GM21360 (cell line): ENCODE data around the gene ZFP28.
A peak's percentile ranks its signal among the peaks of the same experiment; 100 is the strongest.

Source experiments
- ATAC-seq: cut with Tn5 transposase; IDR thresholded peaks from one replicate; pipeline ENCODE4 v1.9.1; 2021; ENCODE audit warnings: mild to moderate bottlenecking, moderate library complexity; ENCODE audit not compliant: unreplicated experiment

ZFP28 gene

DNA sequence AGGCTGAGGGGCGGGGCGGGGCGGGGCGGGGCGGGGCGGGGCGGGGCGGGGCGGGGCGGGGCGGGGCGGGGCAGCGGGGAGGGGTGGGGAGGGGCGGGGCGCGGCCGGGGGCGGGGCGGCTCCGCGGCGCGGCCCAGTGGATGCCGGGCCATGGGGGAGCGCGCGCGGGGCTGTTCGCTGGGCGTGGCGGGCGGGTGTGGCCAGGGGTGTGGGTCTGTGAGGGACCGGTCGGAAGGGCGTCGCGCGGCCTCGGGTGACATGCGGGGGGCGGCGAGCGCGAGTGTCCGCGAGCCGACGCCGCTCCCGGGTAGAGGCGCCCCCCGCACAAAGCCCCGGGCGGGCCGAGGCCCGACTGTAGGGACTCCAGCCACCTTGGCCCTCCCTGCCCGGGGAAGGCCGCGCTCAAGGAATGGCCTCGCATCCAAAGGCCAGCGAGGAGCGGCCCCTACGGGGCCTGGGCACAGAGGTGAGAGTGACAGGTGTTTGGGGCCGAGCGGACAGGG is at the start of gene ZFP28:
Gene ZFP28, plus strand, starts transcription at position 188 of the 503 bp plus-strand sequence. Its CDS starts 71 bp downstream, at position 259.
- ATAC-seq = peak; percentile 53

DNA sequence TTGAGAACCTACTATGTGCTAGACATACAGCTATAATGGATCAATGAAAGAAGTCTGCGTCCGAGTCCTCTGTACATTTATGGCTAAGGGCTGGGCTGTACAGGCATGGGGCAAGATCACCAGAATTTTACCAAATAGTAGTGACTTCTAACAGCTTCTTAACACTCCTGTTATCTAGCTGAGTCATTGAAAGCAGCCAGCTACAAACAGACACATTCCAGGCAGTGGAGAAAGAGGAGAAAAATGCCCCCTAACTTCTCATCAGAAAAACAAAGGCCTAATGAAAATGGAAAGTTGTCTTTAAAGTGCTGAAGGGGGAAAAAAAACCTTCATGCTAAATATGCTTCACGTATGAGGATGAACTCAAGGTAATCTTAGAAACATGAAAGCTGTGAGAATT is 47.3 kb upstream of the ZFP28 start:
- no peak for ATAC-seq

DNA sequence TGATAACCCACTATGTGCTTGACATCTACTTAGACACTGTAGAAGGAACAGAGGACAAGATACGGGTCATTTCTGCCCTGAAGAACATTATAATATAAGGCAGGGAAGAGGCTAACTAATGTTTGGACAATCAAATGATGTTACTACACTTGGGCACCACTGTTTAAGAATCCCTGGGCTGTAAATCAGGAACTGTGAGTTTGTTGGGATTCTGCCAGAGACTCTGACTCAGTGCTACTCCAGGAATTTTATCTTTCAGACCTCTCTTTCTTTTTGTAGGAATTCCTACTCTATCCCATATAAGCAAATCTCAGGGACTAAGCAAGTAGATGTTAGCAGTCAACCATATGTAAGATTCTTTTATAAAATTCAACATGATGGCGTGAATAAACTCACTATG is 34.2 kb upstream of the ZFP28 start:
- ATAC-seq = no peak

DNA sequence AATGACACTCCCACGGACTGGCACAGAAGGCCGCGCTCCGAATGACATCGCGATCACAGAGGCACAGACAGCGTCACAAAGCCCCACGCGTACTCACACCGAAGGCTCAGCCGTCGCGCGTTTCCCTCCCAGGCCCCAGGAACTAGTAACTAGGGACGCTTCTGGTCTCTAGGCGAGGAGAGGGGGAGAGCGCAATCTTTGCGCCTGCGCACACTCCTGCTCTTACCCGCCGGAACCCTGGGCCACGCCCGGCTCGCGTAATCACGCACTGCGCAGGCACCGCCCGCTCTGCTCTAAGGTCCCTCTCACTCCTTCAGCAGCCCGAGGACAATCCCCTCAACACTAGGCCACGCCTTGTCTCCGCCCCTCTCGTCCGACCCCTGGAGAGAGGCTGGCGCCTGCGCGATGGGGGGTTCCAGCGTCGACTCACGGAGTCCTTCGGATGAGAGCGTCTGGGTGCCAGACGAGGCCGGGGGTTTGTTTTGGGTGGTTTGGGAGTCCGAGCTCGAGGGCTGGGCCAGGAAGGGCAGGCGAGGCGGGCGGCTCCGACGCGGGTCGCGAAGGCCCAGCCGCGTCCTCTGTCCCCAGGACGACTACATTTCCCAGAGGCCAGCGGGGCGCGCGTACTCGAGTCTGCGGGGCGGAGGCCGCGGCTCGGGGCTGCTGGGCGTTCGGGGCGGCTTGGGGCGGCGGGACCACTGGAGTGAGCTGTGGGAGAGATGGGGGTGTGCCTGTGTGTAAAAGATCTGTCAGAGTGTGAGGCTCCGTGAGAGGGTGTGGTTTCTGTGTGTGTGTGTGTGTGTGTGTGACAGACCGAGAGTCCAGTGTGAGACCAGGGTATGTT is 31.1 kb upstream of the ZFP28 start, which contains the start of gene ZNF471:
Gene ZNF471, plus strand, starts transcription at position 410 of the 844 bp plus-strand sequence. CDS start 3,717 bp downstream, outside the sequence.
- ATAC-seq = peak; percentile 74

DNA sequence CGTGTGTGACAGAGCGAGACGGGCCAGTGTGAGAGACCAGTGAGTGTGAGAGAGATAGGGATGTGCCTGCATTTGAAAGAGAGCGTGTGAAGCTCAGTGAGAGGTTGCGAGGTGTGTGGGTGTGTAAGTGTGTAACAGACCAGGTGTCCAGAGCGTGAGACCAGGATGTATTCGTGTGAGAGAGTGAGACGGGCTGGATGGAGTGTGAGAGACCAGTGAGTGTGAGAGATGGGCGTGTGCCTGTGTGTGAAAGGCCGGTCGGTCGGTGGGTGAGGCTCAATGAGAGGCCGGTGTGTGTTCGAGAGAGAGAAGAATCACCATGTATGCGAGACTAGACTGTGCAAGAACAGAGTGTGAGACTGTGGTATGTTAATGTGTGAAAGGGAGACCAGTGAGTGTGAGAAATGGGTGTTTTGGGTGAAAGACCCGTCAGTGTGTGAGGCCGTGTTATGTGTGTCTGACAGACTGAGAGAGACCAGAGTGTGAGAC is 30.4 kb upstream of the ZFP28 start:
- no peak for ATAC-seq

DNA sequence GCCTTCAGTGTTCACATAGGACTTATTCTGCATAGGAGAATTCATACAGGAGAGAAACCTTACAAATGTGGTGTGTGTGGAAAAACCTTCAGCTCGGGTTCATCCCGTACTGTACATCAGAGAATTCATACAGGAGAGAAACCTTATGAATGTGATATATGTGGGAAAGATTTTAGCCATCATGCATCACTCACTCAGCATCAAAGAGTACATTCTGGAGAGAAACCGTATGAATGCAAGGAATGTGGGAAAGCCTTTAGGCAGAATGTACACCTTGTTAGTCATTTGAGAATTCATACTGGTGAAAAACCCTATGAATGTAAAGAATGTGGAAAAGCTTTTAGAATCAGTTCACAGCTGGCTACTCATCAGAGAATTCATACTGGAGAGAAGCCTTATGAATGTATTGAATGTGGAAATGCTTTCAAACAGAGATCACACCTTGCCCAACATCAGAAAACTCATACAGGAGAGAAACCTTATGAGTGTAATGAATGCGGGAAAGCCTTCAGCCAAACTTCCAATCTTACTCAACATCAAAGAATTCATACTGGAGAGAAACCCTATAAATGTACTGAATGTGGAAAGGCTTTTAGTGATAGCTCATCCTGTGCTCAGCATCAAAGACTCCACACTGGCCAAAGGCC is 13.4 kb upstream of the ZFP28 start:
- no peak for ATAC-seq

DNA sequence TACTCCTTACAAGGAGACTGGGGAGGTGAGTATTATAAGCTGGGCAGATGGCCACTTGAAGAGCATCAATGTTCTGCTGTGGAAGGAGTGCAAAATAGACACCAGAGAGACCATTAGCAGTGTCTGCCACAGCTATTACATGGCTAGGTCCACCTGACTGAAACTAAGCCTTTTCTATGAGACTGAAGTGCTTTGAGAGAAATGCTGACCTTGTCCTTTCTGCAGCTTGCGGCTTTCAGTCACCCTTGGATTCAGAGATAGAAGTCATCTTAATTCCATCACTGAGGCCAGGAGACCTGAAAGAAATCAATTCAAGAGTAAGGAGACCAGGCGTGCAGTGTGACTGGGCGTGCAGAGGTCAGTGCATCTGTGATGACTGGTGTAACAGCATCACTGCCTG is 1.3 kb upstream of the ZFP28 start:
- no peak for ATAC-seq

DNA sequence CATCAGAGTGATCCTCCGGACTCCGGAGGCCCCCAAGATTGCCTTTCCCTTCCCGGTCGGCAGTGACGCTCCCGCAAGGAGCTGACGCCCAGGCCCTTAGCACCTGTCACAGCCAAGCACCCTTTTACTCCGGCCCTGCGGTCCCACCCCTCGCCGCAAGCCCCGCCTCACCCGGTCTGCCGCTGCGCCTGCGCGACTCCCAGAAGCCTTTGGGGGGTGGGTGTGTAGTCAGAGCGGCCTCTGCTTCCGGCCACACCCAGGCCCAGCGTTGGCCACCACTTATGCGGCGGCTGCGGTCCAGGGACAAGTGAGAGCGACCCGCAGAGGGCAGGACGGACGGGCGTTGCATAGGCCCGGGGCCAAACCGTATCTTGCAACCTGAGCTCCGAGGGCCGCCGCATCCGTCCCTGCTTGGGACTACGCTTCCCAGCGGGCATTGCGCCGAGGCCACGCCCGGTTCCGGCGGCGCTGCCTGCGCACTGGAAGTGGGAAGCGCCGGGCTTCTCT is 441 bp upstream of the ZFP28 start:
- peak; percentile 86 for ATAC-seq

DNA sequence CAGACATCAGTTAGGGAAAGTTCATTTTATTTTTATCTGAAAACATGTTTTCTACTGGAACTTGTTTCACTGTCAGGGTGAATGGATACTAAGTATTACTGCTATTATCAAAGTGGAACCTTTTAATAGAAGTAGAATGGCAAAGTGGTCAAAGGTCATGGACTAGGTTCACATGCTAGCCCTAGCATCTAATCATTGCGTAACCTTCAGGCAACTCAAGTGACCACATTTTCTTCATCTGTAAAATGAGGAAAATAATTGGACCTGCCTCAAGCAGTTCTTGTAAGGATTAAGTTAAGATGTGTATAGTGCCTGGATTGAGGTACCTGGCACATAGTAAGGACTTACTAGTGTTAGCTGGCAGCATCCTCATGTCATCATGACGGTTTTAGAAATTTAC is 5.0 kb downstream of the ZFP28 start:
- no peak for ATAC-seq

DNA sequence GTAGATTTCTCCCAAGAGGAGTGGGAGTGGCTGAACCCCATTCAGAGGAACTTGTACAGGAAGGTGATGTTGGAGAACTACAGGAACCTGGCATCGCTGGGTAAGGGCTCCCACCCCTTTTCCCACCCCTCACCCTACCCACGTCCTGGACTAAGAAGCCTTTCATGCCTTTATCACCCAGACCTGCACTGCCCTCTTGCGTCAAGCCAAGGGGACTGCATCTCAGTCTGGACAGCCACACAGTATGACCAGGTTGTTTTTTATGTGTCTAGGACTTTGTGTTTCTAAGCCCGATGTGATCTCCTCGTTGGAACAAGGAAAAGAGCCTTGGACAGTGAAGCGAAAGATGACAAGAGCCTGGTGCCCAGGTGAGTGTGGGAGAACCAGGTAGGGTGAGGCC is 8.8 kb downstream of the ZFP28 start:
- no peak for ATAC-seq

DNA sequence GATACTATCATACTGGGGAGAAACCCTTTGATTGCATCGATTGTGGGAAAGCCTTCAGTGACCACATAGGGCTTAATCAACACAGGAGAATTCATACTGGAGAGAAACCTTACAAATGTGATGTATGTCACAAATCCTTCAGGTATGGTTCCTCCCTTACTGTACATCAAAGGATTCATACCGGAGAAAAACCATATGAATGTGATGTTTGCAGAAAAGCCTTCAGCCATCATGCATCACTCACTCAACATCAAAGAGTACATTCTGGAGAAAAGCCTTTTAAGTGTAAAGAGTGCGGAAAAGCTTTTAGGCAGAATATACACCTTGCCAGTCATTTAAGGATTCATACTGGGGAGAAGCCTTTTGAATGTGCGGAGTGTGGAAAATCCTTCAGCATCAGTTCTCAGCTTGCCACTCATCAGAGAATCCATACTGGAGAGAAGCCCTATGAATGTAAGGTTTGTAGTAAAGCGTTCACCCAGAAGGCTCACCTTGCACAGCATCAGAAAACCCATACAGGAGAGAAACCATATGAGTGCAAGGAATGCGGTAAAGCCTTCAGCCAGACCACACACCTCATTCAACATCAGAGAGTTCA is 15.6 kb downstream of the ZFP28 start:
- ATAC-seq = no peak

DNA sequence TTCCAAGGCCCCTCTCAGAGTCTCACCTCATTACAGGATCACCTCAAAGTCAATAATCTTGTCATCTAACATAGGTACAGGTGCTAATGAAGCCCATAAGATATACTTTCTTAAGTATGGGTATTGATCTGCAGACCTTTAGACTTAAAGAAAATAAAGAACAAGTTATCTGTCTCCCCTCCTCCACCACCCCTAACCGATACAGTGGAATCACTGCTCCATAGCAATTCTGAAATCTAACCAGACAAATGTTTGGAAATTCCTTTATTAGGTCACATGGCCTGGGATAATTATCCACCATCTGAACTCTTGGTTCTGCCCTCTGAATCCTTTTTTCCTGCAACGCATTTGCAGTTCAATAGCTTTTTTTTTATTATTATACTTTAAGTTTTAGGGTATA is 24.0 kb downstream of the ZFP28 start:
- ATAC-seq = no peak

DNA sequence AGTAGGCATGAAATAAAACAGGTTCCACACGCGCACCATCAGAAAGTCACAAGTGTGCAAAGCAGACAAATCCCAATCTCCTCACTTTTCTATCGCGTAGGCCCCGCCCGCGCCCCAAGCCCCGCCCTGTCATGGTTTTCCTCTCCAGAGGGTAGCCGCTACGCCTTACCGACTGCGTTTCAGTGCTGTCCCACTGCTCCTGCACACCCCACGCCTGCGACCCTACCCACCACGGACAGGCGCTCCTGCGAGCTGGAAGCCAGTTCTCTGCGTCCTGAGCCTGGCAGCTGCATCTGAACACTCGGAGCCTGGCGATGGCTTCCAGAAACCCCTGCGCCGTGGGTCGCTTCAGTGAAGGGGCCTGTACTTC is 28.1 kb downstream of the ZFP28 start:
- peak; percentile 31 for ATAC-seq

DNA sequence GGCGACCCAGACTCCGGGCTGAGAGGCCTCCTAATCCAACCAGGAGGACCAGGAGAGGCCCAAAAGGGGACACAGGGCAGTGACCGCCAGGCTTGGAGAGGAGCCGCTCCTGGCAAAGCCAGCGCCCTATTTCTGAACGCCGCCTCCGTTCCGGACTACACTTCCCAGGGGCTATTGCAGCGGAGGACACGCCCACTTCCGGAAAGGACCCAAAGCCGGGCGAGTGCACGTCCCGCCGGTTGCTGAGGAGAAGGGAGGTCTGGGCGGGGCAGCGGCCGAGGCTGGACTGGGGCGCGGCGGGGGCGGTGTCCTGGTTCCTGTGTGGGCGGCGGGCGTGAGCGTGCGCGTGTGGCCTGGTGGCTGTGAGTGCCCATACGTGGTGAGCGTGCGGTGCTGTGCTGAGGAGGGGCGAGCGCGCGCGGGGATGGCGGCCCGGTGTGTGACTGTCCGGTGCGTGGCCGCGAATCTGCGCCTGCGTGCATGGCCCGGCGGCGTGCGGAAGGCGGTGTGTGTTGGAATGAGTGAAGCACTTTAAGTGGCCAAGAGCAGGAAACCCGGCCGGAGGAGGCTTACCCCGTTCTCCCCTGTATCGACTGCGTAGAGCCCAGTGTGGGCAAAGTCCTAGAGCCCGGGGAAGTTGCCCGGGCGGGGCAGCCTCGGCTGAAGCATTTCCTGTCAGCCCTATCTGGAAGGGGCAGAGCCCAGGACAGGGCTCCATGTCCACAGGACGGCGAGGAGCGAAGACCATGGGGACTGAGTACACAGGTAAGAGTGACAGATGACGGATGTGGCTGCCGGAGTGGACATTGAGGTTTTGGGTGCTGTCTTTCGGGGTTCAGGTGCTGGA is 28.7 kb downstream of the ZFP28 start, which contains the start of gene ZNF470:
Gene ZNF470, plus strand, starts transcription at position 195 of the 847 bp plus-strand sequence. CDS start 2,844 bp downstream, outside the sequence.
- peak; percentile 93 for ATAC-seq

DNA sequence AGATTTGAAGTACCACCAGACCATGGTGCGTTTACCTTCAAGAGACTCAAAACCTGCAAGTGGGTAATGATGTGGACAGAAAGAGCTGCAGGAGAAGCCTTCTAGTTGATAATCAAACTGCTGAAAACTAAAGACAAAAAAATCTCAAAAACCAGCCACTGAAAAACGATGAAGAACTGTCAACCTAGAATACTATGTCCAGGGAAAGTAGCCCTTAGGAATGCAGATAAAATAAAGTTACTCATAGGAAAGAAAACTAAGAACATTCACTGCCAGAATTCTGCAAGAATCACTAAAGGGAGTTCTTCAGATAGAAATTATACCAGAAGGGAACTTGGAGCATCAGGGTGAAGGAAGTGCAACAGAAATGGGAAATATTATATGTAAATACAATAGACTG is 33.8 kb downstream of the ZFP28 start:
- ATAC-seq = no peak

DNA sequence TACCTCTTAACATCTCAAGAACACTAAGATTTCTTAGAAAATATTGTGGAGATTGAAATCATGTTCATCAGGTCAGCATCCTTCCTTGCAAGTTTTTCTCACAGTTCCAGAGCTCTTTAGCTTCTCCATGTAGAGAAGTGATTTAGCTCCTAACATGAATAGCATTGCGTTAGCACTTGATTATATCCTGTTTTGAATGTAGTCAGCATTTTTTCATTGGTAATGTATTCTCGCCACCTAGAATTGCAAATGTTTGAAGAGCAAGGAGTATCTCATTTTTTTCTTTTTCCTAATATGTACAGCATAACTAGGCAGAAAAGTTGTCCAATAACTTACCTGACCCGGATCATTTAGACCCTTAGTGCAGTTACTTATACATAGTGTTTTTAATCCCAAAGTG is 35.2 kb downstream of the ZFP28 start:
- no peak for ATAC-seq

DNA sequence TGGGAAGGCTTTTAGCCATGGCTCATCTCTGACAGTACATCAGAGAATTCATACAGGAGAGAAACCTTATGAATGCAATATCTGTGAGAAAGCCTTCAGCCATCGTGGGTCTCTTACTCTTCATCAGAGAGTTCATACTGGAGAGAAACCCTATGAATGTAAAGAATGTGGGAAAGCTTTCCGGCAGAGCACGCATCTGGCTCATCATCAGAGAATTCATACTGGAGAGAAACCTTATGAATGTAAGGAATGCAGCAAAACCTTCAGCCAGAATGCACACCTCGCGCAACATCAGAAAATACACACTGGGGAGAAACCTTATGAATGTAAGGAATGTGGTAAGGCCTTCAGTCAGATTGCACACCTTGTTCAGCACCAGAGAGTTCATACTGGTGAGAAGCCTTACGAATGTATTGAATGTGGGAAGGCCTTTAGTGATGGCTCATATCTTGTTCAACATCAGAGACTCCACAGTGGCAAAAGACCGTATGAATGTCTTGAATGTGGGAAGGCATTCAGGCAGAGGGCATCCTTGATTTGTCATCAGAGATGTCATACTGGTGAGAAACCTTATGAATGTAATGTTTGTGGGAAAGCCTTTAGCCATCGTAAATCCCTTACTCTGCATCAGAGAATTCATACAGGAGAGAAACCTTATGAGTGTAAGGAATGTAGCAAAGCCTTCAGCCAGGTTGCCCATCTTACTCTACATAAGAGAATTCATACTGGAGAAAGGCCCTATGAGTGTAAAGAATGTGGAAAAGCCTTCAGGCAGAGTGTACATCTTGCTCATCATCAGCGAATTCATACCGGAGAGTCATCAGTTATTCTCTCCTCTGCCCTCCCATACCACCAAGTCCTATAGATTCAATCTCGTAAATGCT is 39.2 kb downstream of the ZFP28 start:
- no peak for ATAC-seq

DNA sequence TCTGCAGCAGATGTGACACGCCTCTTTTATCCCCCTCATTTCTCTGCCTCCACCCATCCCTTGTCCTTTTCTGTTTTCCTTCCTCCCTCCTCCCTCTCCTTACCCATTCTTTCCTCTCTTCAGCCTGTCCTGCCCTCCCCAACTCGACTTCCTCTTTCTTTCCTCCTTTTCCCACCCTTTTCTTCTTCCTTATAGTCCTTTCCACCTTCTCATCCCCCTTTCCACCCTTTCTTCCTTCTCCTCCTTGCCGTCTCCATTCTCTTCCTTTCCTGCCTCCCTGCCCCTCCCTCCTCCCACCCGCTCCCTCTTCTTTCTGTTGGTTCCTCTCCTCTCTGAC is 55.7 kb downstream of the ZFP28 start:
- ATAC-seq = no peak

DNA sequence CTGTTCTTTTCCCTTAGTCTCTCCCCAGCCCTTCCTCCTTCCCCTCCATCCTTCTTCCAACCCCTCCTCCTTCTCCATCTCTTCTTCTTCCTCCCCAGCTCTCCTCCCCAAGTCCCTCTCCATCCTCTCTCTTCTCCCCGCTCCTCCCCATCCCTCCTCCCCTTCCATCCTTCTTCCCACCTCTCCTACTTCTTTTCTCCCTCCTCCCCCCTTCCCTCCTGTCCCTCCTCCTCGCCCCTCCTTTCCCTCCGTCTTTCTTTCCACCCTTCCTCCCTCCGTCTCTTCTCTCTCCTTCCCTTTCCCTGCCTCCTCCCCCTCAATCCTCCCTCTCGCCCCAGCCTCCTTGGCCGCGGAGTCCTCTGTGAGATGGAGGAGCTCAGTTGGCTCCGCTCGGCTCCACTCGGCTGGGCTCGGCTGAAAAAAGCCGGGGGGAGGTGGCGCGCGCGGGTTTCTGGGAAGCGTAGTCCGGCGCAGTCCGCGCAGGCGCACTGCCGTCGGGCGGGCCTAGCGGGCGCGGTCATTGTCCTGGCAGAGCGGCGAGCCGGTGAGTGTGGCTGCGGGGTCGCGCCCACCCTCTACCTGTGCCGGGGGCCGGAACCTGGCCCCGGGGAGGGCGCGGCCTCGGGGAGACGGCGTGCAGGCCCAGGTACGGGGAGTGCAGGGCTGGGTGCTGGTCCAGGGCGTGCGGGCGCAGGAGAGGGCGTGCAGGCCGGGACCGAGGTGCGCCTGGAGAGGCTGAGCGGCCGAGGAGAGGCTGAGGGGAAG is 56.2 kb downstream of the ZFP28 start, which contains the start of gene ZNF71:
Gene ZNF71, plus strand, starts transcription at position 520 of the 765 bp plus-strand sequence. CDS start 6,257 bp downstream, outside the sequence.
- peak; percentile 87 for ATAC-seq
